ENCODE results near the gene XAGE1B.
"Not testable (repeated sequence)": the region's sequence is repeated elsewhere in the genome, so short reads cannot be mapped to it uniquely, and the experiment has no call there.

XAGE1B gene, protein sequence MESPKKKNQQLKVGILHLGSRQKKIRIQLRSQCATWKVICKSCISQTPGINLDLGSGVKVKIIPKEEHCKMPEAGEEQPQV

DNA sequence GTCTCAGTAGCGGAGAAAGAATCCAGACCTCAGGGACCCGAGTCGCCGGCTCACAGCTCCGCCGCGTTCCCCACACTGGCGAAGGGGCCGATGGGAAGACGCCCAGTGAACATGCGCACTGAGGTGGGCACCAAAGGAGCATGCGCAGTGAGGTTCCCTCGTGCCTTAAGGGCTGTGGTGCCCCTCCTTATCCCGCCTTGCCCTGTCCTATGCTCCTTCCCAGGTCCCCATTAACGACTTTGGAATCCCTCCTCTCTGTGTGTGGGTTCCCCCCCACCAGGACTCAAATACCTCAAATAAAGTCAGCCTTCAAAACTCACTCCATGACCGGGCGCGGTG lies at the start of gene XAGE1B:
Gene XAGE1B, minus strand, starts transcription at position 77 of the 339 bp plus-strand sequence. CDS start 1,536 bp downstream, outside the sequence.
- not testable (repeated sequence) for H3K4me1 Mint-ChIP-seq; H3K9me3 Mint-ChIP-seq; DNase-seq (ENCODE audit: low spot score in 2 of 2); H3K4me3 Mint-ChIP-seq; ATAC-seq (ENCODE audit: low read depth); H3K27ac Mint-ChIP-seq; H3K36me3 Mint-ChIP-seq; H3K27me3 Mint-ChIP-seq

DNA sequence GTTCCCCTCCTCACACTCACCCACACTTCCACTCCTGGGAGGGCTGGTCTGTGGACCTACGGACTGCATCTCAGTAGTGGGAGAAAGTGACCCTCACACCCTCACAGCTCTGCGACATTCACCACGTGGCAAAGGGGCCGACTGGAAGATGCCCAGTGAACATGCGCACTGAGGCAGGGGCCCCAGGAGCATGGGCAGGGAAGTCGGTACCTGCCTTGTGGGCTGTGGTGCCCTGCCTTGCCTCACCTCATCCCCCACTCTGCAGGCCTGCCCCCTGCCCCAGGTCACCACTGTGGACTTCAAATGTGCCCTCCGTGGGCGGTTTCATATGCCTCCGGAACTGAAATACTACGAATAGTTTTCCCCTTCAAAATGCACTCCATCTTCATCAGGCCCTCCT lies 46.2 kb upstream of the XAGE1B start:
- peaks cover 4% of the 10 kb centered on the region for H3K27me3 Mint-ChIP-seq
- no peak for DNase-seq (ENCODE audit: low spot score in 2 of 2)
- H3K4me3 Mint-ChIP-seq = no peak overlapping the region
- no peak overlapping the region for H3K27ac Mint-ChIP-seq
- no peaks in the 10 kb centered on the region for H3K9me3 Mint-ChIP-seq
- no peak for ATAC-seq (ENCODE audit: low read depth)
- no peaks in the 10 kb centered on the region for H3K4me1 Mint-ChIP-seq
- no peaks in the 10 kb centered on the region for H3K36me3 Mint-ChIP-seq

DNA sequence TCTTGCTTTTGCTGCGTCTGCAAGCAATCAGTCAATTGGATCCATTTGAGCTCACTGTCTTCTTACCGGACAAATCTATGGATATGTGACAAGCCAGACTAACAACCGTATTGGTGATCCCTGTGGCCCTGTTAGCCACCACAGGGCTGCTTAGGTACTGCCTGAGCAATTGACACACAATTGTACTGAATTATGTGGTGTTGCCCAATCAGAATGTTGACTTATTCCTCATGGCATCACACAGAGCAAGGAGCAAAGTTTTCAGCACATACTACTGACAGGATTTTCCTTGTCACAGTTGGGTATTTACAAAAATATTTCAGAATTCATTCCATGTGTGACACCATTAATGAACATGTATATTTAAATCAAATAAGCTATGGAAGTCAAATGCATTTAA lies 41.3 kb upstream of the XAGE1B start:
- H3K27ac Mint-ChIP-seq = no peak overlapping the region
- no peaks in the 10 kb centered on the region for H3K36me3 Mint-ChIP-seq
- no peaks in the 10 kb centered on the region for H3K27me3 Mint-ChIP-seq
- no peaks in the 10 kb centered on the region for H3K4me1 Mint-ChIP-seq
- ATAC-seq (ENCODE audit: low read depth) (no peak), DNase-seq (ENCODE audit: low spot score in 2 of 2) (no peak)
- no peaks in the 10 kb centered on the region for H3K9me3 Mint-ChIP-seq
- no peak overlapping the region for H3K4me3 Mint-ChIP-seq

DNA sequence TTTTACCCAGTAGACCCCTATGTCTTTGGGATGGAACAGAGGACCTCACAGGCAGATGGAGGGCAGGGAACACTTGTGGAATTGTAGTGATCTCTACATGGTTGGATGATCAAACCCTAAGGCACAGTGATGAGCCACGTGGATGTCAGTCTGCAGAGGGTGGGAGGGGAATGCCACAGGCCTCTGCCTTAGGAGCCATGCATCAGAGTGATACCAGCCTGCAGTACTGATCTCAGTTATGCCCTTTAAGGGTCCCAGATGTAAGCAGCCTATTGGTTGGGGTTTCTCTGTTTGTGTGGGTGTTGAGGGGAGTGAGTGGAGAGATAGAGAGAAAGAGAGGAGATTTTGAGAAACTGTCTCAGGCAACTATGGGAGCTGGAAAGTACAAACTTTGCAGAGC lies 39.9 kb upstream of the XAGE1B start:
- no peak for ATAC-seq (ENCODE audit: low read depth)
- no peaks in the 10 kb centered on the region for H3K4me1 Mint-ChIP-seq
- H3K27ac Mint-ChIP-seq = no peak overlapping the region
- H3K9me3 Mint-ChIP-seq = no peaks in the 10 kb centered on the region
- no peaks in the 10 kb centered on the region for H3K27me3 Mint-ChIP-seq
- no peak for DNase-seq (ENCODE audit: low spot score in 2 of 2)
- H3K4me3 Mint-ChIP-seq = no peak overlapping the region
- H3K36me3 Mint-ChIP-seq = no peaks in the 10 kb centered on the region

DNA sequence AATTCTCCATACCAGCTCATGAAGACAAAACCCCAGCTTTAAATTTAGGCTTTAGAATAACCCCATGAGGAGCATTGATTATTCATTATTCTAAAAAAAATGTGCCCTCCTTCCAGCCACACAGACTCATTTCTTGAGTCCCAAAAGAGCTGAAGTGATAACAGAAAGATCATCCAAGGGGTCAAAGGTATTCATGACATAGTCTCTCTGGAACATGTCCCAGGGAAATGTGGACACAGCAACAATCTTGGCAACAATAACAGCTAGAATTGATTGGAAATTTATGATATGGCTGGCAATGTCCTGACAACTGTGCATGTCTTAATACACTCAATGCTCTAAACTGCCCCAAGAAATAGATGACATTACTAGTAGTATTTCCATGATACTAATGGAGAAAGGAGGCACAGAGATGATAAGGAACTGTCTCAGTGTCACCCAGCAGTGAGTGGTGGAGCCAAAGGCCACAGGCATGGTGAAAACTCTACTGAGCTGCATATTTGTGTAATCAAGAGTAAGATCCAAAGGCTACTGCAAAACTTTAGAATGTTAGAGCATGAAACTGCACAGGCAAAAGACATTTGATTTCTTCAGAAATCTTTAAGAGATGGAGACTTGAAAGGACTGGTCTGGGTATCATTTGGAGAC lies 37.3 kb upstream of the XAGE1B start:
- ATAC-seq (ENCODE audit: low read depth) = no peak
- no peaks in the 10 kb centered on the region for H3K27me3 Mint-ChIP-seq

DNA sequence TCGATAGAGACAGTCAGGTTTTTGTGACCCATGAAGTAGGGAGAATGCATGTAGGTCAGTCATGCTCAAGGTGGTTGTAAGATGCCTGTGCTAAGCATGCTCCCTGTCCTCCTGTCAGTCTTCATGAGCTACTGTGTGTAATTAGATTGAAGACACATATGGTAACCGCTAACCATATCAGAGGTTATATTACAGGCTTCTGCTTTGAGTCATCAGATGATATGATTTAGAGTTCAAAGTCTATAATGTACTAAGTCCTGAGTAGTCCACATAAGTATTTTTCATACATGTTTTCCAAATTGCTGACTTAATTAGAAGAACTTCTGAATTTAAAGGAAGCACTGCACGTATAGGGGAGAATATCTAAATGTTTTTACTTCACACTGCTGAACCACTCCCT lies 31.9 kb upstream of the XAGE1B start:
- H3K27ac Mint-ChIP-seq; DNase-seq (ENCODE audit: low spot score in 2 of 2); H3K27me3 Mint-ChIP-seq; H3K4me1 Mint-ChIP-seq; H3K36me3 Mint-ChIP-seq; ATAC-seq (ENCODE audit: low read depth); H3K4me3 Mint-ChIP-seq; H3K9me3 Mint-ChIP-seq: not testable (repeated sequence)

More for the DNA sequence above, 37.3 kb upstream of the XAGE1B start:
- no peaks in the 10 kb centered on the region for H3K4me1 Mint-ChIP-seq
- no peak for DNase-seq (ENCODE audit: low spot score in 2 of 2)
- H3K9me3 Mint-ChIP-seq = no peaks in the 10 kb centered on the region
- H3K36me3 Mint-ChIP-seq = no peaks in the 10 kb centered on the region
- H3K27ac Mint-ChIP-seq = no peak overlapping the region
- H3K4me3 Mint-ChIP-seq = no peak overlapping the region

DNA sequence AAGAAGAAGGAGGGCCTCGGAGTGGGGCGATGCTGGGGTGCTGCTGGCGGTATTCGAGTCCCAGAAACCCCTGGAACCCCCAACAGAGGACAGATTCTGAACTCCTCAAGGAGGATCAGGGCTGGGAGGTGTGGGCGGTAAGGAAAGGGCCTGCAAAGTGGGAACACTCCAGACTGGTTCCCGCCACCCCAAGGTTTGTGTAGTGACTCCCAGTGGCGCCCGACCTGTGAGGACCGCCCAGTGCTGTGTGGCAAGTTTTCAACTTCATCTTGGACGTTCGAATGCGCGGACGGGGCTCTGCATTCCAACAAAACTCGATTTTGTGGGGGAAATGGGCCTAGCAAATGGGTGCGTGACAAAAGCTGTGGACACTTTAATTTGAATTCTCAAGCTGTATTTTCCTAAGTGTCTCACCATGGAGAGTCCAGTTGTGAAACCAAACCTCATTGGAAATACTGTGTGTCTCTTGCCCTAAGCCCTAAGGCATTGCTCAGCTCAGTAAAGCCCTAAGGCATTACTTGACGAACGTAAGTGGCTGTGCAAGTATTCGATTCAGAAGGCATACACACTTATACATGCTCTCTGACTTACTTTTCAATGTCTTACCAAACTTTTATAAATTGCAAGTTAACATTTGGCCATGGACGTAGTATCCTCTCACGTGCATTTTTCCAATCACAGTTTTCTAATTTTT lies 27.4 kb upstream of the XAGE1B start:
- Mint-ChIP-seq H3K4me1 (no peaks in the 10 kb centered on the region), H3K27ac (no peak overlapping the region), H3K27me3 (no peaks in the 10 kb centered on the region), H3K36me3 (no peaks in the 10 kb centered on the region), H3K9me3 (no peaks in the 10 kb centered on the region), H3K4me3 (no peak overlapping the region)
- DNase-seq (ENCODE audit: low spot score in 2 of 2) = no peak
- no peak for ATAC-seq (ENCODE audit: low read depth)

DNA sequence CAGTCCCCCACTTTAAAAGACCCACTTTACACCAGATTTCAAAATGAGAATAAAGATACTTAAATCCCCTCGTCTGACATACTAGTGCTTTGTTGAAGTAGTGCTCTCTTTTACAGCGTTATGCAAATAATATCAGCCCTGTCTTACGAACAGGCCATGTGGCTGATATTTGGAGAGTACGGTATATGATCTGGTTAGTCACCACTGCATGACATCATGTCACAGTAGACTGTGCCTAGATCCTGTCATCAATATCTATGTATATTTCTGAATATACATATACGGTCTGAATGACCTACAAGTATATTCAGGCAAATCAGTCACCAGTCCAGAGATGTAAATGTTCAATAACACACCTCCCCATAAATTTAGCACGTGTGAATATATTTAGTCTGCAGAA lies 25.4 kb upstream of the XAGE1B start:
- Mint-ChIP-seq H3K4me3 (no peak overlapping the region), H3K9me3 (no peaks in the 10 kb centered on the region), H3K27me3 (no peaks in the 10 kb centered on the region), H3K4me1 (no peaks in the 10 kb centered on the region), H3K36me3 (no peaks in the 10 kb centered on the region), H3K27ac (no peak overlapping the region)
- DNase-seq (ENCODE audit: low spot score in 2 of 2) = no peak
- no peak for ATAC-seq (ENCODE audit: low read depth)

DNA sequence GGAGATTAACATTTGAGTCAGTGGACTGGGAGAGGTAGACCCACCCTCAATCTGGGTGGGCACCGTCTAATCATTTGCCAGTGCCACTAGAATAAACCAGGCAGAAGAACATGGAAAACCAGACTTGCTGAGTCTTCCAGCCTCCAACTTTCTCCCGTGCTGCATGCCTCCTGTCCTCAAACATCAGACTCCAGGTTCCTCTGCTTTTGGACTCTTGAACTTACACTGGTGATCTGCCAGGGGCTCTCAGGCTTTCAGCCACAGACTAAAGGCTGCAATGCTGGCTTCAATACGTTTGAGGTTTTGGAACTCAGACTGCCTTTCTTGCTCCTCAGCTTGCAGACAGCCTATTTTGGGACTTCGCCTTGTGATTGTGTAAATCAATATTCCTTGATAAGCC lies 24.2 kb upstream of the XAGE1B start:
- ATAC-seq (ENCODE audit: low read depth); H3K27me3 Mint-ChIP-seq; H3K4me3 Mint-ChIP-seq; H3K9me3 Mint-ChIP-seq; DNase-seq (ENCODE audit: low spot score in 2 of 2); H3K4me1 Mint-ChIP-seq; H3K36me3 Mint-ChIP-seq; H3K27ac Mint-ChIP-seq: not testable (repeated sequence)

DNA sequence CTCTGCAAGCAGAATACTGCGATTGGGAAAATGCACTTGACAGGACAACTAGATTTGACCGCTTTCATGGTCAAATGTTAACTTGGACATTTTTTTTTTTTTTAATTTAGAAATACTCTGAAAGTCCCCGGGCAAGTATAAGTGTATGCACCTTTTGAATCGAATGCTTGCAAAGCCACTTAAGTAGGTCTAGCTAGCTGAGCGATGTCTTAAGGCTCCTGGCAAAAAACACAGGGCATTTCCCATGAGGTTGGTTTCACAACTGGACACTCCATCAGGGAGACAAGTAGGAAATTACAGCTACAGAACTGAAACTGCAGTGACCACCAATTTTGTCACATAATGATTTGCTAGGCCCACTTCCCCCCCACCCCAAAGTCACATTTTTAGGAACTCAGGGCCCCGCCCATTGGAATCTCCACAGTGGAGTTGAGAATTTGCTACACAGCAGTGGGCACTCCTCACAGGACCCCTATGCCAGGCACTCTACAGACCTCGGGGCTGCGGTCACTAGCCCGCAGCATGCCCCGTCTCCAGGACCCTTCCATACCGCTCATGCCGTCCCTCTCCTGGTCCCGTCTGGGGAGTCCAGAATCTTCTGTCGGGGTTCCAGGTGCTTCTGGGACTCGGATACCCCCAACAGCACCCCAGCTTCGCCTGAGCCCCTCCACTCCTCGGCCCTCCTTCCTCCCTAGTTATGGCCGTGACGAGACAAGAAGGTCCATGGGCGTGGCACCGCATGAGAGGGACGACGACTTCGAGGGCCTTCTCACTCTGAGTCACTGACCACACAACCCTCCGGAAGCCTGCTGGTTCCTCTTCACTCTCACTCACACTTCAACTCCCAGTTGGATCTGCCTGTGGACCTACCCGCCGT lies 515 bp downstream of the XAGE1B start:
- not testable (repeated sequence) for ATAC-seq (ENCODE audit: low read depth); H3K4me1 Mint-ChIP-seq; H3K27ac Mint-ChIP-seq; H3K36me3 Mint-ChIP-seq; H3K27me3 Mint-ChIP-seq; H3K9me3 Mint-ChIP-seq; DNase-seq (ENCODE audit: low spot score in 2 of 2); H3K4me3 Mint-ChIP-seq

DNA sequence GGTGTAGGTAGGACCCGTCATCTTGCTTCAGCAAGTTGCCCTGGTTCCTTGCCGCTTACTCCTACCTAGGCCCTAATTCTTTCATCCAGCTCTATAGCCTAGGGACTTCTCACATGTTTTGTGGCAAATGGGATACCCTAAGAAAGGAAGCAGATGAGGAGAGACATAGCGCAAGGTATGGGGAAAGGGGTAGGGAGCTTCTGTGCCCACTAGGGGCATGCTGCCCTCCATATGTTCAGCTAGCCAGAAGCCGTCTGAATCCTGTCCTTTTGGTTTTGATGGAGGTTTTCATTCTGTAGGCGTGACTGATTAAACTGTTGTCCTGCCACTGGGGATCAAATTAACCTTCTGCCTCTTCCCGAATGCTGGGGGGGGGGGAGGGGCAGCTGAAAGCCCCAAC lies 5.7 kb downstream of the XAGE1B start:
- H3K4me1 Mint-ChIP-seq; H3K9me3 Mint-ChIP-seq; H3K27ac Mint-ChIP-seq; H3K4me3 Mint-ChIP-seq; H3K27me3 Mint-ChIP-seq; DNase-seq (ENCODE audit: low spot score in 2 of 2); ATAC-seq (ENCODE audit: low read depth); H3K36me3 Mint-ChIP-seq: not testable (repeated sequence)

DNA sequence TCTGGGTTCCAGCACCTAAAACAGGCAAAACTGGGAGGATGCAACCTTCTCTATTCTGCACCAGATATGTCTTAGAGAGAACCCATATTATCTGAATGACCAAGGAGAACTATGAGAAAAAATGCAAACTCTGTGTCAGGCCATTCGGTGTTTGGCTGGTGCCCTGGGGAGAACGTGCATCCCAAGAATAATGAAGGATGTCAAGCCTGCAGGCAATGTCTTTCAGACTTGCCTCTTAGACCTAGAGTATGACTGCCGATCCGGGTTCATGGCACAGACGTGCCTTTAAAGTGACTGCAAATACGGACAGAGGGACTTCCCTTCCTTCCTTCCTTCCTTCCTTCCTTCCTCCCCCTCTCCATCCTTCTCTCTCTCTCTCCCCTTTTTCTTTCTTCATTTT lies 6.9 kb downstream of the XAGE1B start:
- no peaks in the 10 kb centered on the region for H3K9me3 Mint-ChIP-seq
- ATAC-seq (ENCODE audit: low read depth) = no peak
- no peak overlapping the region for H3K27ac Mint-ChIP-seq

DNA sequence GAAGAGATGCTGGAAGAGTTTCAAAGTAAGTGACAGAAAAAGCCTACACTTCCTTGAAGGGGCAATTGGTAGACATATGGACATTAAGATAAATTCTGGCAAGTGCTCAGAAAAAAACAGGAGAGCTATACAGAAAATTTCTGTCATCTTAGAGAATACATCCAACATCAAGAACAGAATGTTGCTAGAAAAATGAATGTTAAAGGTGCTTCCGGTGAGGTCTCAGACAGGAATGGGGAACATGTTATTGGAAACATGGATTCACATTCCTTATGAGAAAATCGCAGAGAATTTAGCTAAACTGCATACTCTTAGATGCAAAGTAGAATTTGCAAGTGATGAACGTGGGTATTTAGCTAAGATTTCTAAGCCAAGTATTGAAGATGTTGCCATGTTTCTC lies 9.5 kb downstream of the XAGE1B start:
- Mint-ChIP-seq H3K4me1 (no peaks in the 10 kb centered on the region), H3K9me3 (no peaks in the 10 kb centered on the region), H3K27ac (no peak overlapping the region), H3K4me3 (no peak overlapping the region), H3K36me3 (no peaks in the 10 kb centered on the region), H3K27me3 (peaks cover 6% of the 10 kb centered on the region)
- DNase-seq (ENCODE audit: low spot score in 2 of 2) (no peak), ATAC-seq (ENCODE audit: low read depth) (no peak)

More for the DNA sequence above, 6.9 kb downstream of the XAGE1B start:
- Mint-ChIP-seq H3K36me3 (no peaks in the 10 kb centered on the region), H3K4me3 (no peak overlapping the region), H3K27me3 (peaks cover 3% of the 10 kb centered on the region), H3K4me1 (no peaks in the 10 kb centered on the region)
- DNase-seq (ENCODE audit: low spot score in 2 of 2) = no peak

DNA sequence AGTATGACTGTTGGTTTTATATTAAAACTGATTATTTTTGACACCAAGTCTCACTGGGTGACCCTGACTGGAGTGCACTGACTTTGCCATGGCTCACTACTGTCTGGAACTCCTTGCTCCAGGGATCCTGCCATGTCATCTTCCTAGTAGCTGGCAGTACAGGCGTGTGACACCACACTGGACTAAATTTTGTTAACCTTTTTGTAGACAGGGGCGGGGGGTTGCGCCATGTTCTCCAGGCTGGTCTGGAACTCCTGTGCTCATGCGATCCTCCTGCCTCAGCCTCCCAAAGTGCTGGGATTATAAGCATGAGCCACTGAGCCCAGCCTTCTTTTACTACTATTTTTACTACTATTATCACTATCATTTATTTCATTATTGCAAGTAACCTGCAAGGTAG lies 12.3 kb downstream of the XAGE1B start:
- H3K36me3 Mint-ChIP-seq = no peaks in the 10 kb centered on the region
- no peak for DNase-seq (ENCODE audit: low spot score in 2 of 2)
- no peak overlapping the region for H3K27ac Mint-ChIP-seq
- H3K27me3 Mint-ChIP-seq = peaks cover 6% of the 10 kb centered on the region
- H3K4me1 Mint-ChIP-seq = no peaks in the 10 kb centered on the region
- no peak for ATAC-seq (ENCODE audit: low read depth)
- no peaks in the 10 kb centered on the region for H3K9me3 Mint-ChIP-seq
- no peak overlapping the region for H3K4me3 Mint-ChIP-seq

All from memory B cell (primary cell).